ENCODE results near the gene ARHGAP9.

DNA sequence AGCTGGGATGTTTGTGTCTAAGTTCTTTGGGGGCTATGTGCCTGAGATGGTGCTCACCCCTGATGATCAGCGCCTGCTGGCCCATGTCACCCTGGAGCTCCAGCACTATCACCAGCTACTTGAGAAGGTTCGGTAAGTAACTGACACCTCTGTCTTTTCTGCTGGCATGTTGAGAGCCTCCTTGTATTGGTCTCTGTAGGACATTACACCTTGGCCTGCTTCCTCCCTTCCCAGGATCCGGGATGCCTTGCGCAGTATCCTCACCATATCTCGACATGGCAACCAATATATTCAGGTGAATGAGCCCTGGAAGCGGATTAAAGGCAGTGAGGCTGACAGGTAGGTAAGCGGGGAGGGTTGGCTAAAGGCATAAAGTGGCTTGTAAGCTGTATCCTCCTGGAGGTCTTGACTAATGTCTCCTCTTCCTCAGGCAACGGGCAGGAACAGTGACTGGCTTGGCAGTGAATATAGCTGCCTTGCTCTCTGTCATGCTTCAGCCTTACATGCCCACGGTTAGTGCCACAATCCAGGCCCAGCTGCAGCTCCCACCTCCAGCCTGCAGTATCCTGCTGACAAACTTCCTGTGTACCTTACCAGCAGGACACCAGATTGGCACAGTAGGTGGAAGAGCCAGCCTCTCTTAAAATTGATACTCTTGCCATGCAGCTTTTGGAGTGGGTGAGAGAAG, 35.2 kb upstream of the ARHGAP9 start:
- TF ChIP-seq MYC (IDR thresholded peaks at IDR 0.05; ENCODE audit: low read depth, low read length) (no peak), POLR2A (IDR thresholded peaks at IDR 0.05; ENCODE audit: extremely low read depth, insufficient read length) (no peak)
- TF ChIP-seq, protein P1, sequence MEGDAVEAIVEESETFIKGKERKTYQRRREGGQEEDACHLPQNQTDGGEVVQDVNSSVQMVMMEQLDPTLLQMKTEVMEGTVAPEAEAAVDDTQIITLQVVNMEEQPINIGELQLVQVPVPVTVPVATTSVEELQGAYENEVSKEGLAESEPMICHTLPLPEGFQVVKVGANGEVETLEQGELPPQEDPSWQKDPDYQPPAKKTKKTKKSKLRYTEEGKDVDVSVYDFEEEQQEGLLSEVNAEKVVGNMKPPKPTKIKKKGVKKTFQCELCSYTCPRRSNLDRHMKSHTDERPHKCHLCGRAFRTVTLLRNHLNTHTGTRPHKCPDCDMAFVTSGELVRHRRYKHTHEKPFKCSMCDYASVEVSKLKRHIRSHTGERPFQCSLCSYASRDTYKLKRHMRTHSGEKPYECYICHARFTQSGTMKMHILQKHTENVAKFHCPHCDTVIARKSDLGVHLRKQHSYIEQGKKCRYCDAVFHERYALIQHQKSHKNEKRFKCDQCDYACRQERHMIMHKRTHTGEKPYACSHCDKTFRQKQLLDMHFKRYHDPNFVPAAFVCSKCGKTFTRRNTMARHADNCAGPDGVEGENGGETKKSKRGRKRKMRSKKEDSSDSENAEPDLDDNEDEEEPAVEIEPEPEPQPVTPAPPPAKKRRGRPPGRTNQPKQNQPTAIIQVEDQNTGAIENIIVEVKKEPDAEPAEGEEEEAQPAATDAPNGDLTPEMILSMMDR (IDR thresholded peaks at IDR 0.05; ENCODE audit: low read depth, low read length) = no peak
- TF ChIP-seq, protein P2, sequence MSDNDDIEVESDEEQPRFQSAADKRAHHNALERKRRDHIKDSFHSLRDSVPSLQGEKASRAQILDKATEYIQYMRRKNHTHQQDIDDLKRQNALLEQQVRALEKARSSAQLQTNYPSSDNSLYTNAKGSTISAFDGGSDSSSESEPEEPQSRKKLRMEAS (IDR thresholded peaks at IDR 0.05; ENCODE audit: low read depth, low read length) = no peak
